ENCODE data around the gene BACH2.

GRCh38 chr6:90087106-90087833, 209.4 kb downstream of the BACH2 start:
- TF ChIP-seq POLR2AphosphoS5 (IDR thresholded peaks at IDR 0.05) (no peak), CTCF (IDR thresholded peaks at IDR 0.05) (no peak), POLR2A (IDR thresholded peaks at IDR 0.05) (no peak)

All from upper lobe of left lung (tissue), 4 donors.